IMR-90 (cell line): Measurements from ENCODE around the gene MGAT4C. TPM values are rescaled to one million over a fixed set of nuclear protein-coding genes. Genes with fewer than 3 reads are reported as not detected.

Experiments
- ATAC-seq: fragments of 200-7000 bp; cut with Tn5 transposase; 2 replicates; pipeline ENCODE4 v1.9.1; 2020; ENCODE audit warnings: low read depth, mild to moderate bottlenecking, moderate library complexity
- BruUV-seq: library from RNA; stranded (reverse); fragments of 400-500 nt; replicated peaks from 2 replicates; lab custom pipeline; 2021; lab: Mats Ljungman, UMichigan
- CTCF ChIA-PET: fragments of 300-600 bp; formaldehyde crosslinking; extraction: SDS; loops from one replicate; lab custom pipeline; 2021; ENCODE audit warnings: antibody characterized with exemption; lab: Yijun Ruan, JAX
- POLR2A ChIA-PET: fragments of 300-600 bp; sonication (Branson Sonifier 250); formaldehyde crosslinking; loops from one replicate; lab custom pipeline; 2022; ENCODE audit warnings: antibody characterized with exemption; ENCODE audit not compliant: unreplicated experiment; lab: Charles Lee
- DNase-seq: peaks from one replicate; pipeline ENCODE4 v3.0.0; 2013
- H2AFZ ChIP-seq: replicated peaks from 2 replicates; pipeline ENCODE3; 2013; ENCODE audit warnings: low read length, mild to moderate bottlenecking; ENCODE audit not compliant: poor library complexity
- H2AK5ac ChIP-seq: 2 replicates; pipeline ENCODE4 v1.6.1; 2013; ENCODE audit warnings: low read depth, low read length, inconsistent platforms
- H2AK9ac ChIP-seq: replicated peaks from 2 replicates; pipeline ENCODE3; 2013; ENCODE audit warnings: mild to moderate bottlenecking, low read depth, low read length, moderate library complexity; ENCODE audit not compliant: poor library complexity
- H2BK120ac ChIP-seq: 2 replicates; pipeline ENCODE4 v1.6.1; 2013; ENCODE audit warnings: low read depth, low read length, inconsistent platforms
- H2BK15ac ChIP-seq: 3 replicates; pipeline ENCODE4 v1.6.1; 2013; ENCODE audit warnings: low read depth, low read length, inconsistent platforms
- H2BK20ac ChIP-seq: 2 replicates; pipeline ENCODE4 v1.6.1; 2013; ENCODE audit warnings: low read depth, mild to moderate bottlenecking, inconsistent platforms, low read length, moderate library complexity
- H2BK5ac ChIP-seq: 2 replicates; pipeline ENCODE4 v1.6.1; 2013; ENCODE audit warnings: mild to moderate bottlenecking, low read depth, low read length, inconsistent platforms; ENCODE audit not compliant: poor library complexity, severe bottlenecking
- H3K14ac ChIP-seq: replicated peaks from 2 replicates; pipeline ENCODE4 v1.6.1; 2013; ENCODE audit warnings: low read depth, low read length, inconsistent platforms
- H3K18ac ChIP-seq: 2 replicates; pipeline ENCODE4 v1.6.1; 2013; ENCODE audit warnings: low read depth, low read length, control low read depth
- H3K23ac ChIP-seq: 2 replicates; pipeline ENCODE4 v1.6.1; 2013; ENCODE audit warnings: low read depth, low read length, inconsistent platforms
- H3K27ac ChIP-seq: 2 replicates; pipeline ENCODE4 v1.5.1; 2013; ENCODE audit warnings: mild to moderate bottlenecking, control low read depth, low read length; ENCODE audit not compliant: insufficient read depth
- H3K27me3 ChIP-seq: 2 replicates; pipeline ENCODE4 v1.6.1; 2013; ENCODE audit warnings: low read length; ENCODE audit not compliant: control insufficient read depth, insufficient read depth
- H3K36me3 ChIP-seq: 2 replicates; pipeline ENCODE4 v1.6.1; 2013; ENCODE audit warnings: low read length, mixed read lengths; ENCODE audit not compliant: control insufficient read depth, insufficient read depth
- H3K4ac ChIP-seq: 2 replicates; pipeline ENCODE4 v1.6.1; 2013; ENCODE audit warnings: low read depth, low read length, inconsistent platforms
- H3K4me1 ChIP-seq: 2 replicates; pipeline ENCODE4 v1.6.1; 2013; ENCODE audit warnings: low read length, mixed read lengths; ENCODE audit not compliant: control insufficient read depth, insufficient read depth
- H3K4me2 ChIP-seq: 2 replicates; pipeline ENCODE4 v1.6.1; 2013; ENCODE audit warnings: low read depth, mild to moderate bottlenecking, control low read depth, low read length, moderate library complexity
- H3K4me3 ChIP-seq: 2 replicates; pipeline ENCODE4 v1.5.1; 2013; ENCODE audit warnings: low read depth, mild to moderate bottlenecking, control low read depth, low read length, moderate library complexity; ENCODE audit not compliant: insufficient read depth
- H3K56ac ChIP-seq: 2 replicates; pipeline ENCODE4 v1.6.1; 2013; ENCODE audit warnings: low read length, inconsistent platforms; ENCODE audit not compliant: insufficient read depth; ENCODE audit errors: extremely low read depth
- H3K79me1 ChIP-seq, 2 experiments: 2 replicates each; pipeline ENCODE4 v1.6.1; 2013; ENCODE audit warnings: low read length in 2 of 2, inconsistent platforms in 1 of 2, low read depth in 1 of 2
- H3K9ac ChIP-seq: 2 replicates; pipeline ENCODE4 v1.6.1; 2013; ENCODE audit warnings: low read depth, low read length, control low read depth
- H3K9me1 ChIP-seq: 2 replicates; pipeline ENCODE4 v1.6.1; 2013; ENCODE audit warnings: low read length, inconsistent platforms; ENCODE audit not compliant: insufficient read depth
- H3K9me3 ChIP-seq: 2 replicates; pipeline ENCODE4 v1.6.1; 2013; ENCODE audit warnings: low read length; ENCODE audit not compliant: control insufficient read depth, insufficient read depth
- H4K20me1 ChIP-seq: 2 replicates; pipeline ENCODE4 v1.6.1; 2013; ENCODE audit warnings: low read length, inconsistent platforms; ENCODE audit not compliant: insufficient read depth
- H4K5ac ChIP-seq: 2 replicates; pipeline ENCODE4 v1.6.1; 2013; ENCODE audit warnings: mild to moderate bottlenecking, low read depth, low read length, control low read depth
- H4K8ac ChIP-seq, 2 experiments: 2 replicates each; pipeline ENCODE4 v1.6.1; 2013; ENCODE audit warnings: low read depth in 2 of 2, low read length in 2 of 2, control low read depth in 1 of 2, inconsistent platforms in 1 of 2
- H4K91ac ChIP-seq: 2 replicates; pipeline ENCODE4 v1.6.1; 2013; ENCODE audit warnings: low read depth, low read length, inconsistent platforms; ENCODE audit not compliant: insufficient read depth
- BHLHE40 ChIP-seq: fragments of 150-350 bp; IDR thresholded peaks from 2 replicates; pipeline ENCODE4 v1.6.1; 2016; ENCODE audit warnings: mild to moderate bottlenecking, low read depth, low read length
- CEBPB ChIP-seq: IDR thresholded peaks from 2 replicates; pipeline ENCODE4 v1.6.1; 2012; ENCODE audit warnings: low read depth, low read length, improper control_type of control experiment
- CHD1 ChIP-seq: IDR thresholded peaks from 2 replicates; pipeline ENCODE4 v1.6.1; 2012; ENCODE audit warnings: low read depth, low read length, improper control_type of control experiment
- CTCF ChIP-seq: conservative IDR thresholded peaks from 2 replicates; pipeline ENCODE4 v1.5.1; 2012; ENCODE audit warnings: mild to moderate bottlenecking, low read depth, low read length, improper control_type of control experiment
- ELK1 ChIP-seq: fragments of 150-350 bp; IDR thresholded peaks from 2 replicates; pipeline ENCODE4 v1.6.1; 2016; ENCODE audit warnings: low read depth, mild to moderate bottlenecking, low read length, moderate library complexity, borderline replicate concordance
- FOS ChIP-seq: fragments of 150-350 bp; IDR thresholded peaks from 2 replicates; pipeline ENCODE4 v1.6.1; 2016; ENCODE audit warnings: low read depth, low read length
- MAFK ChIP-seq: IDR thresholded peaks from 2 replicates; pipeline ENCODE4 v1.6.1; 2012; ENCODE audit warnings: low read depth, low read length, improper control_type of control experiment
- MAZ ChIP-seq: IDR thresholded peaks from 2 replicates; pipeline ENCODE4 v1.6.1; 2012; ENCODE audit warnings: low read depth, mild to moderate bottlenecking, low read length, improper control_type of control experiment, moderate library complexity, borderline replicate concordance
- MXI1 ChIP-seq: IDR thresholded peaks from 2 replicates; pipeline ENCODE4 v1.6.1; 2012; ENCODE audit warnings: low read depth, mild to moderate bottlenecking, low read length, moderate library complexity, borderline replicate concordance
- NFE2L2 ChIP-seq: fragments of 150-350 bp; IDR thresholded peaks from 2 replicates; pipeline ENCODE4 v1.6.1; 2016; ENCODE audit warnings: low read depth, mild to moderate bottlenecking, low read length
- POLR2A ChIP-seq: IDR thresholded peaks from 2 replicates; pipeline ENCODE4 v1.6.1; 2012; ENCODE audit warnings: mild to moderate bottlenecking, low read depth, low read length
- RAD21 ChIP-seq: IDR thresholded peaks from 2 replicates; pipeline ENCODE4 v1.6.1; 2012; ENCODE audit warnings: low read length, improper control_type of control experiment
- RCOR1 ChIP-seq: IDR thresholded peaks from 2 replicates; pipeline ENCODE4 v1.6.1; 2012; ENCODE audit warnings: mild to moderate bottlenecking, low read length, improper control_type of control experiment; ENCODE audit not compliant: insufficient replicate concordance
- RFX5 ChIP-seq: IDR thresholded peaks from 2 replicates; pipeline ENCODE4 v1.8.0; 2012; ENCODE audit warnings: low read depth, mild to moderate bottlenecking, low read length, moderate library complexity
- SMC3 ChIP-seq: fragments of 150-350 bp; IDR thresholded peaks from 2 replicates; pipeline ENCODE4 v1.6.1; 2016; ENCODE audit warnings: low read depth, mild to moderate bottlenecking, antibody characterized with exemption, low read length, moderate library complexity
- USF2 ChIP-seq: fragments of 150-350 bp; IDR thresholded peaks from 2 replicates; pipeline ENCODE4 v1.6.1; 2017; ENCODE audit warnings: mild to moderate bottlenecking, antibody characterized with exemption, low read length, low read depth
- WGBS, 2 experiments: methylation state at CpG; one replicate each; pipeline versions ENCODE4 v1.1.5 to v1.1.7; 2013; ENCODE audit warnings: missing lambda C conversion rate in 2 of 2; ENCODE audit not compliant: insufficient read length in 1 of 2; ENCODE audit errors: extremely low coverage in 2 of 2; 5-methylcytosine and 5-hydroxymethylcytosine counted together
- dilution Hi-C: fragments of 300-500 bp; cut with HindIII; formaldehyde crosslinking; loops from one replicate; pipeline ENCODE4 v1.14.3; 2018; ENCODE audit warnings: low sequenced_read_pairs; ENCODE audit not compliant: unreplicated experiment
- in situ Hi-C: fragments of 300-500 bp; cut with MboI; formaldehyde crosslinking; loops from 3 replicates; pipeline ENCODE4 v1.14.3; 2019; ENCODE audit warnings: low sequenced_read_pairs, inconsistent platforms, mixed read lengths
- intact Hi-C: fragments of 100-400 bp; cut with micrococcal nuclease; formaldehyde crosslinking; loops from 2 replicates; pipeline ENCODE4 v1.10.0; 2022
- polyA plus RNA-seq, 3 experiments: library from polyadenylated mRNA; depleted of rRNA; stranded (reverse); fragments of >200 nt; gene quantifications; 2 replicates each; pipeline ENCODE4 v1.2.3, GENCODE V29; 2012; ENCODE audit warnings: low replicate concordance in 1 of 3
- total RNA-seq: library from RNA; depleted of rRNA; stranded (reverse); fragments of >200 nt; gene quantifications from 2 replicates; pipeline ENCODE4 v1.2.3, GENCODE V29; 2012

MGAT4C gene
- total and polyA plus RNA-seq, 2 of the 4 experiments (the other 2 are of a cell fraction): not detected

- Histone ChIP-seq H2BK120ac (no peak overlapping the region), H3K79me1 (no peaks in the 10 kb centered on the region), H3K27me3 (no peaks in the 10 kb centered on the region), H3K18ac (no peak overlapping the region), H2BK20ac (no peak overlapping the region), H3K4me3 (no peak overlapping the region), H3K14ac (no peak overlapping the region), H2AFZ (no peak overlapping the region), H3K56ac (no peak overlapping the region), H2BK5ac (no peak overlapping the region), H4K91ac (no peak overlapping the region), H3K36me3 (no peaks in the 10 kb centered on the region), H3K4ac (no peak overlapping the region), H3K9me3 (no peaks in the 10 kb centered on the region), H3K4me2 (no peak overlapping the region), H2AK9ac (no peak overlapping the region), H3K9me1 (no peaks in the 10 kb centered on the region), H3K23ac (no peak overlapping the region), H2BK15ac (no peak overlapping the region), H2AK5ac (no peak overlapping the region), H3K4me1 (no peaks in the 10 kb centered on the region), H3K27ac (no peak overlapping the region), H3K9ac (no peak overlapping the region), H4K5ac (no peak overlapping the region), H4K20me1 (no peaks in the 10 kb centered on the region), H4K8ac (no peak overlapping the region)
- ChIA-PET CTCF (no interaction called here), POLR2A (no interaction called here)
- DNase-seq (no peak), ATAC-seq (no peak)
- TF ChIP-seq MAFK (no peak), POLR2A (no peak), MAZ (no peak), MXI1 (no peak), SMC3 (no peak), FOS (no peak), CEBPB (no peak), RAD21 (no peak), USF2 (no peak), RCOR1 (no peak), BHLHE40 (no peak), ELK1 (no peak), CHD1 (no peak), RFX5 (no peak), NFE2L2 (no peak), CTCF (no peak)
- dilution Hi-C loops: no loop called here
- no TSS peak for BruUV-seq
- WGBS, 2 experiments: no CpG with 5 or more reads among the region's 2 CpGs
- in situ Hi-C loops: no loop called here
- intact Hi-C loops: no loop called here
Observed at GRCh38 chr12:86233126-86233525, 23.1 kb downstream of the MGAT4C start.
